DLD1 (cell line): ENCODE data around the gene GPR152.
"Not testable (repeated sequence)": the region's sequence is repeated elsewhere in the genome, so short reads cannot be mapped to it uniquely, and the experiment has no call there.

ENCODE experiments used
- in situ Hi-C: cut with HindIII; loops from 2 replicates; pipeline ENCODE4 v1.10.0; 2017; ENCODE audit warnings: low sequenced_read_pairs

GPR152 gene

GRCh38 chr11:67466962-67467771, 14.6 kb upstream of the GPR152 start:
- in situ Hi-C loops = no loop called here

DNA sequence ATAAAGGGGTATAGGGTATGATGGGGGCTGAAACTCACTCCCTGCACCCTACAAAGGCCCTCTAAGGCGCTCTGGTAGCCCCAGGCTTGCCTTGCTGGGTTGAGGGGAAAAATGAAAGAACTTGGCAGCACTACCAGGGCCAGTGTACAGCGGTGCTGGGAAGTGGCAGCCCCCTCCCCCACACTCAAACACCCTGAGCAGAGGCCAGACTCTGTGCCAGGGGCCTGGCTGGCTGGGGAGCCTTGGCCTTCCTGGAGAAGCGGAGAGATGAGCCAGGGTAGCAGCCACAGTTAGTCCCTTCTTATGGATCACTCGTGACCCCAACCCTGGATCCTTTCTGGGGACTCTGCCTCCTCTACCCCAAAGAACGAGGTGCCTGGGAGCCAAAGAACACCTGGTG, 13.8 kb upstream of the GPR152 start:
- in situ Hi-C loops = no loop called here

DNA sequence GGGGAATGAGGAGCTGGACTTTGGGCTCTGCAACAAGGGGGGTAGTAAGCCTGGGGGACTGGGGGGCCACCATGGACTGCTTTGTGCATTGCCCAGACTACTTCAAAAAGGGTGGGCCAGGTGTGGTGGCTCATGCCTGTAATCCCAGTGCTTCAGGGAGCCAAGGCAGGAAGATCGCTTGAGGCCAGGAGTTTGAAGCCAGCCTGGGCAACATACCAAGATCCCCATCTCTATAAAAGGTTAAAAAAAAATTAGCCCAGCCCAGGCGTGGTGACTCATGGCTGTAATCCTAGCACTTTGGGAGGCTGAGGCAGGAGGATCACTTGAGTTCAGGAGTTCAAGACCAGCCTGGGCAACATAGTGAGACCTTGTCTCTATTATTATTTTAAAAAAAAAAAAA, 13.0 kb upstream of the GPR152 start:
- in situ Hi-C loops = not testable (repeated sequence)

DNA sequence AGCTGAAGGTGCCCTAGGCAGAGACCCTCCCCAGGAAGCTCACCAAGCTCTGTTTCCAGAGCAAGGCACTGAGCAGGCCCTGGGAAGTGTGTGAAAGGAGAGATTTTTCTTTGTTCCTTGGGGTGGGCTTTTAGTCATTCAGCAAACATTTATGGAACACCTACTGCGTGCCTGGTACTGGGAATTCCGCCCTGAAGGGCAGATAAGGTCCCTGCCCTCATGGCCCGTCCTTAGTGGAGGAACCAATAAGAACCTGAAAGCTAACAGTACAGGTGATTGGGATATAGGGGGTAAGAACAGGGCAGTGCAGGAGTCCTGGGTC, 12.6 kb upstream of the GPR152 start:
- in situ Hi-C loops = no loop called here

DNA sequence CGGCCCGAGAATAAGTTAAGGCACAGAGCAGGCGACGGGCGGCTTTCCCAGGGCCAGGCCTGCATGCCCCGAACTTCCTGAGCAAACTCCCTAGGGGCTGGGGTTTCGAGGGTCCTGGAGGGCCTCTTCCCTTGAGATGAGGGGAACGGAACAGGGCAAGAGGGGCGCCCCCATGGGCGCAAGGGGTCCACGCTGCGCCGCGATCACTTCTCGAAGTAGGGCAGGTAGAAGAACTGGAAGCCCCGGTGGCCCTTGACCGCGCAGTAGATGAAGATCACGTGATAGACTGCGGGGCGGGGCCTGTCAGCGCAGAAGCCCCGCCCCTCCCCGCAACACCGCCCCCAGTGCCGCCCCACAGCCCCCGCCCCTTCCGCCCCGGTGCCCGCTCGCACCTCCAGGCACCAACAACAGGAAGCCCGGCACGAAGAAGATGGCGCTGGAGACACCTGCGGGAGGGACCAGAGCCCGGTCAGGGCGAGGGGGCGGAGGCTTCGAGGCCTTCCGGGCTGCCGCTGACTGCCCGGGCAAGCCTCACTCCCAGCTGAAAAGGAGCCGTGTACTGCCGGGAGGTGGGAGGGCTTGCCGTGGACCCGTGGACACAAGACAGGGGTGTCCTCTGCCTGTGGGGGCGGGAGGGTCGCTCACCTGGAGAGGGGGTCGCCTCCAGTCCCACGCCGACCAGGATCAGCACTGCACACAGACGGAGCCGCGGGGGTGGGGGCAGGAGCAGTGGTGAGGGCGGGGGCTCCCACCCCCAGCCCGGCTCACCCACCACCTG, 12.1 kb upstream of the GPR152 start:
- in situ Hi-C loops = no loop called here

DNA sequence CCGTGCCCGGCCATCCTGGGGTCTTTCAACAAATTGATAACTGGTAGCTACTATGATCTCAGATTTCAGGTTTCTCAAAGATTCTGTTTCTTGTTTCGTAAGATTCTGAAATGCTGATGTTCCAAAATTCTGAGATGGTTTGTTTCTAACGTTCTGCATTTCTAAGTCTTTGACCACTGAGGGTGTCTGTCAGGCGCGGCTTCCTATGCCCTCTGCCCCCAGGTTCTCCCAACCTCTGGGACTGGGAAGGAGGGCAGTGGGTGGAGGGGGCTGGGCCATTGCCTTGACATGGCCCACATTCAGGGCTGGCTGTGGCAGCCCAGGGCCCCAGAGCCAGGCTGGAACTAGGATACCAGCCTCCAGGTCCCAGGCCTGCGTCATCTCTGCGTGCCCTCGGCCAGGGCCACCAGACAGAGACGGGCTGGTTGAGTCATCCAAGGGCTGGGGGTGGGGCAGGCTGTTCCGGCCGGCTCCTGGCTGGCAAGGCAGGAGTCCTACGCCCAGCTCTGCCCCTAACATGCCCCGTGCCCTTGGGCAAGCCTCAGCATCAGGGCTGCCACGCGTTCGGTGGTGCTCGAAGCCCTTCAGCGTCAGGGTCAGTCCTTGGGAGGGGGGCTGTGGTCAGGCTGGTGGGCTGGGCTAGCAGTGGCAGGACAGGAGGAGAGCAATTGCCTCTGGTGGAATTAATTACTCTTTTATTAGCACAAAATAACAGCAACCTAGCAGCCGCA, 11.3 kb upstream of the GPR152 start:
- in situ Hi-C loops = no loop called here

DNA sequence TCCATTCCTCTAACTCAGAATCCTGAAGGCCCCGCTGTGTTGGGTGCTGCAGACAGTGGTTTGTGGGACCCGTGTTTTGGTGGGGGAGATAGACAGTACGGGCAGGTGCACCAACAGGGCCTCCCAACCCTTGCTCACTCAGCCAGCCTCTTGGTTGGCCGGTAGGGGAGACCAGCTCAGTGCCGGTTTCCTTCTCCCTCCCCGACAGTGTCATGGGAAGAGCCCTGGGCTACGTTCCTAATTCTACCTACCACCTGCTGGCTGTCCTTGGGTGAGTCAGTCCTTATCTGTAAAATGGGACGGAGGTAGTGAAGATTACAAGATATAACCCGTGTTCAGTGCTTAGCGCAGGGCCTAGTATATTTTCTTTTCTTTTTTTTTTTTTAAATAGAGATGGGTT, 10.7 kb upstream of the GPR152 start:
- in situ Hi-C loops = no loop called here

DNA sequence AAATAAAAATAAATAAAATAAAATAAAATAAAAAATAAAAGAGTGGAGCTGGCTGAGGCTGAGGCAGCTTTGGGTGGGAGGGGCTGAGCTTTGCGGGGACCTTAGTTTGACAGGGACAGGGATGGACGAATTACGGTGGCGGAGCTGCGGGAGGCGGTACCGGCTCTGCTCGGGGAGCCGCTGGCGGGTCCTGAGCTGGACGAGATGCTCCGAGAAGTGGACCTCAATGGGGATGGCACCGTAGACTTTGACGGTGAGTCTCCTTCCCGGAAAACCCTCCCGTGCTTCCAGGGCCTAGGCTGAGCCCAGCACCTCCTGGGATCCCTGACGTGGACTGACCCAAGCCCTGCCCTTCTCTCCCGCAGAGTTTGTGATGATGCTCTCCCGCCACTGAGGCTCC, 5.7 kb upstream of the GPR152 start:
- in situ Hi-C loops = no loop called here

DNA sequence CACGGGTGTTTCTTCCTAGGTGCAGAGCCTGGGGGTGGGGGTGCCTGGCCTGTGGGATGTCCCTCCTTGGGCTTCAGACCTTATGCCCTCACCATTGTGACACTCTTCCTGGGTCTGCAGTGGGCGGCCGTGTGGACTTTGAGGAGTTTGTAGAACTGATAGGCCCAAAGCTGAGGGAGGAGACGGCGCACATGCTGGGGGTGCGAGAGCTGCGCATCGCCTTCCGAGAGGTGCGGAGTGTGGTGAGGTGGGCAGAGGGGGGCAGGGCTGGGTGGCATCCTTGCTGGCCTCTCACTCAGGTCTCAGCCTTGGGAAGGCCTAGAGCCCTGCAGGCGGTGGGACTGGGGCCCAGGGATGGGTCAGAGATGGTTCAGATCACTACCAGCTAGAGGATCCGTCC, 4.9 kb upstream of the GPR152 start:
- in situ Hi-C loops = no loop called here

DNA sequence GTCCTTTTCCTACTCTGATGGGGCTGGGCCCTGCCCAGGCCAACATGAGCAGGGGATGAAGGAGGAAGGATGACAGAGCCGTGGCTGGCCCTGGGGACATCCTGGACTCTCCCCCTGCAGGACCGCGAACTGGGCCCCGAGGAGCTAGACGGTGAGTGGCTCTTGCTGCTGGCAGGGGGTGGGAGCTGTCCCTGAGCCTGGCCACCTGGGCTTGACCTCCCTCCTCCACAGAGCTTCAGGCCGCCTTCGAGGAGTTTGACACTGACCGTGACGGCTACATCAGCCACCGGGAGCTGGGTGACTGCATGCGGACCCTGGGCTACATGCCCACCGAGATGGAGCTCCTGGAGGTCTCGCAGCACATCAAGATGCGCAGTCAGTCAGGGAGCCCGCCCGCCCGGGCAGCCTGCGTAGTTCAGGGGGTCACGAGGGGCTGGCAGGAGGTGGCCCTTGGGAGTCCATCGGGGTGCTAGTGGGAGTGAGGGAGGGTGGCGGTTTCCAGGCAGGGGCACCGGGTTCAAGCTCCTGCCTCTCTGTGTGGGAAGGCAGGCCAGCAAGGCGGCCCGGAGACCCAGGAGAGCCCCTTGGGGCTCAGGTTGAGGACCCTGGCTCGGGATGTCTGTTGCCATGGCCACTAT, 3.7 kb upstream of the GPR152 start:
- in situ Hi-C loops = no loop called here

DNA sequence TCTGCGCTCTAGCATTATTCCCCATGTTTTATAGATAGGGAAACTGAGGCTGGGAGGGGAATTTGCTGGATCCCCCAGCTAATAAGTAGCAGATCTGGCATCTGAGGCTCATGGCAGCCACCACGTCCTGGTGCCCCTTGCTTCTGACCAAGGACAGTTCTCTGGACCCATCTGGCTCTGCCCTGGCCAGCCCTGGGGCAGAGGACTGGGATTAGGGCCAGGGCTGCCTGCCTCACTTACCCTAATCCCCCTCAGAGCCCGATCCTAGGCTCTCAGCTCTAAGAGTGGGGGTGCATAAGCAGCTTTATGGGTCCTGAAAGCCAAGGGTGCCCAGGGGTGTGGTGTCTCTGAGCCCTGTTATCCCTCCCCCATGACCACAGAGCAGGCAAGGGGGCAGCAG, 2.5 kb upstream of the GPR152 start, which contains the start of gene CABP4:
TSS of gene CABP4 (plus strand) at position 301 of the 400 bp plus-strand sequence. CDS start at position 371, 70 bp downstream.
- in situ Hi-C loops = no loop called here

- in situ Hi-C loops = no loop called here
These were observed 1.5 kb upstream of the GPR152 start for GRCh38 chr11:67453816-67454732.

GRCh38 chr11:67451658-67451976, 912 bp downstream of the GPR152 start:
- in situ Hi-C loops = no loop called here

GRCh38 chr11:67450796-67451657, 1.5 kb downstream of the GPR152 start:
- in situ Hi-C loops = no loop called here

DNA sequence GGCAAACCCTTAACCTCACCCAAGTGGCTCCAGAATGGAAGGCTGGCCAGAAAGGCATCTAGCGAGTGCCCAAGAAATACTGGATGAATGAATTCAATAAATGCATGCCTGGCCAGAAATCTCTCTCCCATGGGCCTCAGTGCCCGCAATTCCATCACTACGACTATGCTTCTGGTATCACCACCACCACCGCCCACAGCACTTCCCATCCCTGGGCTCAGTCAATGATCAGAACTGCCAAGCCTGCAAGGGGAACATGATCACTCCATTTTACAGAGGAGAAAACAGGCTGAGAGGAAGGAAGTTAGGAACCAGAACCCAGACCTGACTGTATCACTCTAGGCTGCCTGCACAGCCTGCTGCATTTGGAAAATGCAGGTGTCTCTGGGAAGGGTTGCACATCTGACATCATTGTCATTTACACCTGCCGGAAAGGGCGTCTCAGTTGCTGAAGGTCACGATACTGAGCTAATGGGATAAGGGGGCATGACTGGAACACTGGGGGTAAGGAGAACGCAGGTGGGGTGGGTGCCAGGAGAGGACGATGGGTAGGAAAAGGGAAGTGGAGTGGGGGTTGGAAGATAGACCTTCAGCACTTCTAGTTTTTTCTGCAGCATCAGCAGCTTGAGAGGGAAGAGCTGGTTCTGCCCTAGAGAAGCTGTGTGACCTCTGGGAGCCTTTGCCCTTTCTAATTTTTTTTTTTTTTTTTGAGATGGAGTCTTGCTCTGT, 3.2 kb downstream of the GPR152 start:
- in situ Hi-C loops = no loop called here

DNA sequence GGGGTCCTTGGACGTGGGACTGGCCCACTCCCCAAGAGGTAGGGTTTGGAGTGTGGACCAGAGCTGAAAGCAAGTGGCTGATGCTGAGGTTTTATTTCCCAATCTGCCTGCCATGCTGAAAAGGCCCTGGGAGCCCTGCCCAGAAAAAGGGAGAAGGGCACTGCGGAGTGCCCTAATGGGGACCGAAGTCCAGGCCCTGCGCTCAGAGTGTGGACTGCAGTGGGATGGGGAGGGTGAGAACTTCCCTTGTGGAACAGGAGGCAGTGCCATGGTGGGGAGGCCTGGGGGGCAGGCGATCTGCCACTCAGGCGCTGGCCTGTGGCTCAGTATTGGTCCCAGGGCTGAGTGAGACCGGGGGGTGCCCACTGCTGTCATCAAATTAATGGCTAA, 4.3 kb downstream of the GPR152 start:
- in situ Hi-C loops = no loop called here

DNA sequence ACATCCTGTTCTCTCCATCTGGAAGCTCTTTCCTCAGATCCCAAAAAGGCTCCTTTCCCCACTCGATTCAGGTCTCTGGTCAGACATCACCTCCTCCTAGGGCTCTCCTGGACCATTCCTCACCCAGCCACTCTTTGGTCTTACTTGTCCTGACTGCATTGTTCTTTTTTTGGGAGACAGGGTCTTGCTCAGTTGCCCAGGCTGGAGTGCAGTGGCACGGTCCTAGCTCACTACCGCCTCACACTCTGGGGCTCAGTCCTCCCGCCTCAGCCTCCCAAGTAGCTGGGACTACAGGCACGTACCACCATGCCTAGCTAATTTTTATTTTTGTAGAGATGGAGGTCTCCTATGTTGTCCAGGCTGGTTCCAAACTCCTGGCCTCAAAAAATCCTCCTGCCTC, 7.0 kb downstream of the GPR152 start:
- in situ Hi-C loops = no loop called here

DNA sequence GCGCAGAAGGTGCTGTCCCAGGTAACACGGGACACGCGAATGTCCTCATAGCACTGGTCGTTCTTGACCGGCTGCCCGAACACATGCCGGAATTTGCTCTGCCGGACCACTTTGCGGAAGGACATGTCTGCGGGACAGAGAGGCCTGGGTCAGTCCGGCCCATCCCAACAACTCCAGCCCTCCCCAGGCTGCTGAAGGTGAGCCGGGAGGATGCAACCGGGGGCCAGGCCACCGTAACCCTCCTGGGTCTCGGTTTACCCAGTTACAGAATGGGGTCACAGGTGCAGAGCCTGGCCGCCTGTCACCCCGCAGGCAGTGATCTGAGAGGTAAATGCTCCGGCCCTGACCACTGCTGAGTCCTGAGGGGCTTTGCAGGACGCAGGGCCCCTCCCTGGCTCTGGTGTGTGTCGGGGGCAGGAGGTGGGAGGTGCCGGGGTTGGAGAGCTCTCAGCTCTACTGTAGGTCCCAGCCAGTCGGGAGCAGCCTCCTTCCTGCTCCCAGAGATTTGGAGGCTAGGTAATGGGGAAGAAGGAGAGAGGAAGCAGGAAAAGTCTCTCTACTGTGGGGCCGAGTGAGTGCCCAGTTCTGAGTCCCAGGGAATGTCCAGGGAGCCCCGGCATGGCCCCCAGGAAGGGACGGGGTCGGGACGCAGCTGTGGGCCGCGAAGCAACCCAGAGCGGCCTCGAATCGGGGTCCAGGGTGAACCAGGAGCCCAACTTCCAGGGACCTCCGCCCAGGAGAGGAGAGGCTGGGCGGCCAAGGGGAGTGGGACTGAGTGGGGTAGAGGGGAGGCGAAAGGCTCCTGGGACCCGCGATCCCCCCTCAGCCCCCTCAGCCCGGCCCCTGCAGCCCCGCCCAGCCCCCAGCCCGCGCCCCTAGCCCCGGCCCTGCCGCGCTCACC, 9.8 kb downstream of the GPR152 start:
- in situ Hi-C loops = no loop called here
